ENCODE results near the gene HSDL2. TPM values are rescaled to one million over a fixed set of nuclear protein-coding genes. Genes with fewer than 3 reads are reported as not detected.

Gene HSDL2
- total and polyA plus RNA-seq, 8 donors: 9.4 to 20.4 (median 14.1) TPM

GRCh38 chr9:112447283-112447761 is 67.4 kb downstream of the HSDL2 start:
- H3K4me1 ChIP-seq: no peaks in the 10 kb centered on the region
- no peaks in the 10 kb centered on the region for H3K36me3 ChIP-seq
- ATAC-seq: peak in 3 of 4 donors; percentile 43 to 66 (median 59)
- no peaks in the 10 kb centered on the region for H3K9me3 ChIP-seq
- TF ChIP-seq CTCF (IDR thresholded peaks at IDR 0.05): no peak
- no peaks in the 10 kb centered on the region for H3K27me3 ChIP-seq
- WGBS, 2 donors: 3 to 9% methylated on average over 2 of the region's 2 CpGs
- DNase-seq: no peak
- FAIRE-seq: no peak
- intact Hi-C loops (cut with DNase I): no loop called here
- H3K27ac ChIP-seq: no peak overlapping the region
- no peak overlapping the region for H3K4me3 ChIP-seq

GRCh38 chr9:112462855-112463254 is 82.9 kb downstream of the HSDL2 start:
- no peaks in the 10 kb centered on the region for H3K4me1 ChIP-seq
- no peak for DNase-seq
- no peaks in the 10 kb centered on the region for H3K27me3 ChIP-seq
- no peak overlapping the region for H3K4me3 ChIP-seq
- H3K36me3 ChIP-seq: peaks cover 0 to 3% (median 0%) of the 10 kb centered on the region in 3 donors
- TF ChIP-seq CTCF (IDR thresholded peaks at IDR 0.05): no peak
- intact Hi-C loops (cut with DNase I): no loop called here
- H3K27ac ChIP-seq: no peak overlapping the region
- FAIRE-seq: no peak
- no peak for ATAC-seq
- WGBS, 2 donors: 97 to 100% methylated on average over 1 of the region's 1 CpG
- no peaks in the 10 kb centered on the region for H3K9me3 ChIP-seq

- no peaks in the 10 kb centered on the region for H3K4me1 ChIP-seq
- no peak for TF ChIP-seq CTCF (IDR thresholded peaks at IDR 0.05)
- H3K9me3 ChIP-seq: no peaks in the 10 kb centered on the region
- no peaks in the 10 kb centered on the region for H3K36me3 ChIP-seq
- H3K4me3 ChIP-seq: no peak overlapping the region
- ATAC-seq: no peak
- no peak for FAIRE-seq
- H3K27me3 ChIP-seq: no peaks in the 10 kb centered on the region
- 94 to 99% methylated on average over 4 of the region's 4 CpGs for WGBS, 2 donors
- no peak for DNase-seq
- intact Hi-C loops (cut with DNase I): no loop called here
- H3K27ac ChIP-seq: no peak overlapping the region
These were observed 85.4 kb downstream of the HSDL2 start for GRCh38 chr9:112465352-112465751.

GRCh38 chr9:112472996-112473395 is 93.1 kb downstream of the HSDL2 start:
- no peak for TF ChIP-seq CTCF (IDR thresholded peaks at IDR 0.05)
- no peak overlapping the region for H3K27ac ChIP-seq
- FAIRE-seq (no peak), DNase-seq (no peak), ATAC-seq (no peak)
- intact Hi-C loops (cut with DNase I): no loop called here
- H3K27me3 ChIP-seq: no peaks in the 10 kb centered on the region
- no peaks in the 10 kb centered on the region for H3K4me1 ChIP-seq
- no peaks in the 10 kb centered on the region for H3K9me3 ChIP-seq
- H3K36me3 ChIP-seq: no peaks in the 10 kb centered on the region
- 84 to 90% methylated on average over 3 of the region's 3 CpGs for WGBS, 2 donors
- no peak overlapping the region for H3K4me3 ChIP-seq

GRCh38 chr9:112473986-112474385 is 94.1 kb downstream of the HSDL2 start:
- ATAC-seq (no peak), FAIRE-seq (no peak), DNase-seq (no peak)
- intact Hi-C loops (cut with DNase I): no loop called here
- no peaks in the 10 kb centered on the region for H3K4me1 ChIP-seq
- H3K36me3 ChIP-seq: no peaks in the 10 kb centered on the region
- no peak for TF ChIP-seq CTCF (IDR thresholded peaks at IDR 0.05)
- 93 to 95% methylated on average over 2 of the region's 2 CpGs for WGBS, 2 donors
- H3K9me3 ChIP-seq: no peaks in the 10 kb centered on the region
- H3K27ac ChIP-seq: no peak overlapping the region
- H3K27me3 ChIP-seq: no peaks in the 10 kb centered on the region
- H3K4me3 ChIP-seq: no peak overlapping the region

All from pancreas (tissue), 10 donors.